ENCODE results near the gene KPRP.

KPRP gene

GRCh38 chr1:152757747-152758146, at the start of gene KPRP:
Gene KPRP (plus strand): TSS chr1:152758025. CDS start chr1:152759589, 1,564 bp downstream.
- no peak for FAIRE-seq

- no peak for FAIRE-seq
Observed at GRCh38 chr1:152718238-152718637, 39.6 kb upstream of the KPRP start.

- FAIRE-seq: no peak
Observed at GRCh38 chr1:152725261-152725660, 32.6 kb upstream of the KPRP start.

GRCh38 chr1:152728986-152729385, 28.8 kb upstream of the KPRP start:
- no peak for FAIRE-seq

- FAIRE-seq: no peak
Observed at GRCh38 chr1:152735648-152736047, 22.2 kb upstream of the KPRP start.

- FAIRE-seq: no peak
Observed at GRCh38 chr1:152737997-152738396, 19.8 kb upstream of the KPRP start.

- FAIRE-seq: no peak
Observed at GRCh38 chr1:152739841-152740240, 18.0 kb upstream of the KPRP start.

- FAIRE-seq: no peak
Observed at GRCh38 chr1:152741656-152742055, 16.2 kb upstream of the KPRP start.

- FAIRE-seq: no peak
Observed at GRCh38 chr1:152743371-152744145, 14.3 kb upstream of the KPRP start.

- FAIRE-seq: no peak
Observed at GRCh38 chr1:152745289-152745704, 12.5 kb upstream of the KPRP start.

- FAIRE-seq: no peak
Observed at GRCh38 chr1:152745765-152746444, 11.9 kb upstream of the KPRP start.

GRCh38 chr1:152747831-152748230, 10.0 kb upstream of the KPRP start:
- FAIRE-seq: no peak

- no peak for FAIRE-seq
Observed at GRCh38 chr1:152752225-152752624, 5.6 kb upstream of the KPRP start.

GRCh38 chr1:152753586-152753985, 4.2 kb upstream of the KPRP start:
- no peak for FAIRE-seq

GRCh38 chr1:152756872-152757271, 953 bp upstream of the KPRP start:
- FAIRE-seq: no peak

- no peak for FAIRE-seq
Observed at GRCh38 chr1:152758636-152759035, 811 bp downstream of the KPRP start.

GRCh38 chr1:152759453-152760173, 1.8 kb downstream of the KPRP start:
- no peak for FAIRE-seq

- no peak for FAIRE-seq
Observed at GRCh38 chr1:152760551-152761190, 2.8 kb downstream of the KPRP start.

GRCh38 chr1:152761609-152762213, 3.9 kb downstream of the KPRP start:
- FAIRE-seq: no peak

- FAIRE-seq: no peak
Observed at GRCh38 chr1:152768847-152769533, 11.2 kb downstream of the KPRP start.

GRCh38 chr1:152770411-152770810, 12.6 kb downstream of the KPRP start:
- FAIRE-seq: no peak

GRCh38 chr1:152774875-152775274, 17.1 kb downstream of the KPRP start, which contains the start of gene LCE1F:
Gene LCE1F (plus strand): TSS chr1:152775140. CDS start chr1:152776372, 1,232 bp downstream.
- FAIRE-seq: no peak
